ENCODE data around the gene SYDE2.

DNA sequence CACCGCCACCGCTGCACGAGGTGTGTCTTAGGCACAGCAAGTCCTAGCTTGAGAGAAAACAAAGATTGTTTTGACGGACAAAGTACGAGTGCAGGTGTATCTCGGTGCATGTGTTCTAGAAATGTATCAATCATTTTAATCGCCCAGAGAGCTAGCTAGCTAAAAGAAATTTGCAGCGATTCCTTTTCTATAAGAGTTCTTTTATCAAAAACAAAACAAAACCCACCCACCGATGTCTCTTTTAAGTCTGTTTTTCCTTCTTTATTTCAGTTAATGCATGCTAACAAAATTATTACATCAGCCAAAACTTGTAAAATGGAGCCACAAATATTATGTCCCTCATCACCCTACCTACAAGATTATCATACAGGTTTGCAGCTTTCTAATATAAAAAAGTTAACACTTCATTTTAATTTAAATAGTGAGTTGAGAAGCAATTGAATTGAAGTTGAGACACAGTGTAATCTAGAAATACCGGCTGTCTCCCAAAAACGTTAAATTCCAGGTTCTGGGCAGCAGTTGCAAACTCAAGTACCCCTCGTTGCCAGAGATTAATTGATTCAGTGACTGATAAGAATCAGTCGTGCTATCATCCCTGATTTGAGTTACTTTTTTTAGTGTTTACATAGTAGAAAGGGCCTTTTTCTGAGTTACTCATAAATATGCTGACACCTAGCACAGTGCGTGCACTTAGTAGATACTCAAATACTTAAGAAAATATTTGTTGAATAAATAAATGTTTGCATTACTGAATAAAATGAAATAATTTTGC is 1.5 kb upstream of the SYDE2 start:
- TF ChIP-seq EZH2 (IDR thresholded peaks at IDR 0.05; ENCODE audit: borderline replicate concordance, low read depth, low read length, poor library complexity, severe bottlenecking) (no peak), CTCF (conservative IDR thresholded peaks at IDR 0.05; ENCODE audit: low read depth, low read length) (no peak)

Data from A673 (cell line).